ENCODE data around the gene SGSM2. TPM values are rescaled to one million over a fixed set of nuclear protein-coding genes. Genes with fewer than 3 reads are reported as not detected.

The SGSM2 gene
- total and polyA plus RNA-seq, 2 of the 8 experiments (the other 6 are each of a cell fraction or from before 2014, with no cell fraction given) = 44.5 to 77.7 TPM

- WGBS, 2 experiments (ENCODE audit: extremely low coverage in 1 of 2, insufficient coverage in 1 of 2, insufficient read length in 1 of 2, insufficient replicate concordance in 2 of 2, low coverage in 1 of 2, low lambda C conversion rate in 2 of 2, missing lambda C conversion rate in 1 of 2) = 94% methylated on average over 17 of the region's 18 CpGs; no CpG with 5 or more reads in 1 of the 2 experiments
- H2AK5ac ChIP-seq (ENCODE audit: low read depth, low read length) = no peak overlapping the region
These were observed 35.9 kb downstream of the SGSM2 start for GRCh38 chr17:2373179-2373578.

More at GRCh38 chr17:2373179-2373578, 35.9 kb downstream of the SGSM2 start:
- no peak for DNase-seq (ENCODE audit: low read depth in 1 of 2, low spot score in 2 of 2)
- no peak for FAIRE-seq
- TF ChIP-seq TCF12 (IDR thresholded peaks at IDR 0.05; ENCODE audit: low read depth, low read length) (no peak), GTF2F1 (IDR thresholded peaks at IDR 0.05; ENCODE audit: borderline replicate concordance, low read depth, low read length) (no peak), EZH2 (IDR thresholded peaks at IDR 0.05; ENCODE audit: low read depth, low read length, severe bottlenecking) (no peak), JUN (IDR thresholded peaks at IDR 0.05; ENCODE audit: low read depth, low read length) (no peak), BCL11A (IDR thresholded peaks at IDR 0.05; ENCODE audit: low read depth in 2 of 2, low read length in 2 of 2) (no peak), RAD21 (IDR thresholded peaks at IDR 0.05 in 1 of 2, conservative IDR thresholded peaks at IDR 0.05 in 1 of 2; ENCODE audit: low read depth in 2 of 2, low read length in 2 of 2) (no peak)
- Histone ChIP-seq H3K9me3 (ENCODE audit: insufficient read depth in 2 of 2, low read depth in 1 of 2, low read length in 1 of 2) (no peaks in the 10 kb centered on the region), H3K79me1 (ENCODE audit: low read depth, low read length) (no peaks in the 10 kb centered on the region), H2BK20ac (ENCODE audit: low read length) (no peak overlapping the region), H3K18ac (ENCODE audit: extremely low read depth, low read length) (no peak overlapping the region), H4K5ac (ENCODE audit: insufficient read length, low read depth, low read length) (no peak overlapping the region), H3K23ac (ENCODE audit: insufficient read length) (no peak overlapping the region), H3K4me1 (replicated peaks in 1 of 4; ENCODE audit: control insufficient read depth in 3 of 4, insufficient read depth in 4 of 4, low read length in 3 of 4) (peaks cover 0 to 12% (median 5%) of the 10 kb centered on the region in 4 experiments; a peak in 3 of 7 replicates), H2BK12ac (ENCODE audit: low read depth, low read length) (no peak overlapping the region), H3K14ac (ENCODE audit: insufficient read length) (no peak overlapping the region), H4K91ac (replicated peaks; ENCODE audit: insufficient read length, low read length) (no peak overlapping the region), H3K9ac (replicated peaks in 1 of 4; ENCODE audit: extremely low read depth in 1 of 4, low read depth in 3 of 4, low read length in 3 of 4) (no peak overlapping the region), H2BK120ac (replicated peaks; ENCODE audit: low read depth, low read length) (no peak overlapping the region), H3K4me2 (ENCODE audit: insufficient read depth in 1 of 2, low read depth in 2 of 2, low read length in 2 of 2) (no peak overlapping the region), H3K79me2 (ENCODE audit: control insufficient read depth in 1 of 2, insufficient read depth in 2 of 2, low read length in 2 of 2) (no peaks in the 10 kb centered on the region), H4K8ac (ENCODE audit: extremely low read depth, insufficient read depth, low read length) (no peak overlapping the region), H3K27ac (ENCODE audit: low read depth, low read length) (no peak overlapping the region; the same call in 1 of the 2 replicates), H3K4ac (replicated peaks; ENCODE audit: insufficient read length, low read depth, low read length) (no peak overlapping the region), H2BK5ac (ENCODE audit: low read depth, low read length) (no peak overlapping the region), H3K56ac (replicated peaks; ENCODE audit: insufficient read length, low read depth, low read length) (no peak overlapping the region), H2BK15ac (ENCODE audit: low read length) (no peak overlapping the region), H2AFZ (ENCODE audit: low read length) (no peak overlapping the region), H3K27me3 (replicated peaks in 1 of 4; ENCODE audit: control insufficient read depth in 3 of 4, extremely low read depth in 1 of 4, insufficient read depth in 3 of 4, low read length in 3 of 4) (no peaks in the 10 kb centered on the region), H3K23me2 (ENCODE audit: low read depth, low read length) (no peaks in the 10 kb centered on the region), H4K20me1 (replicated peaks in 1 of 2; ENCODE audit: control insufficient read depth in 1 of 2, insufficient read depth in 2 of 2, low read length in 2 of 2) (peaks cover 2 to 3% of the 10 kb centered on the region in 2 experiments), H3K4me3 (ENCODE audit: extremely low read depth in 1 of 4, insufficient read depth in 2 of 4, low read depth in 3 of 4, low read length in 4 of 4) (no peak overlapping the region), H3K36me3 (ENCODE audit: control insufficient read depth in 2 of 4, insufficient read depth in 4 of 4, low read length in 3 of 4) (peaks cover 2 to 13% (median 9%) of the 10 kb centered on the region in 4 experiments; a peak in 5 of 8 replicates)
- POLR2A ChIA-PET (ENCODE audit: partially characterized antibody) = interaction anchor here (0.5 to 2.3 kb wide), 4 partner anchors 9 to 280 kb away, joined by 3 to 12 read pairs (median 3); no protein-coding TSS in a partner anchor
- CTCF ChIA-PET (ENCODE audit: partially characterized antibody) = interaction anchor here (1.0 to 13.4 kb wide), 5 partner anchors 10 to 42 kb away, joined by 3 to 209 read pairs (median 6); no protein-coding TSS in a partner anchor

All from H1 (cell line).